Caco-2 (cell line): ENCODE measurements around the gene FBLN1. TPM values are rescaled to one million over a fixed set of nuclear protein-coding genes. Genes with fewer than 3 reads are reported as not detected.

Source experiments
- BruUV-seq: library from RNA; stranded (reverse); fragments of 400-500 nt; replicated peaks from 2 replicates; lab custom pipeline; 2021; lab: Mats Ljungman, UMichigan
- CTCF ChIA-PET: fragments of 300-600 bp; sonication (Branson Sonifier 250); formaldehyde crosslinking; loops from one replicate; lab custom pipeline; 2022; ENCODE audit warnings: antibody characterized with exemption; lab: Charles Lee
- POLR2A ChIA-PET: fragments of 300-600 bp; sonication (Branson Sonifier 250); formaldehyde crosslinking; loops from one replicate; lab custom pipeline; 2022; ENCODE audit warnings: antibody characterized with exemption; lab: Charles Lee
- DNase-seq, 2 experiments: peaks; one replicate each; pipeline versions ENCODE4 v3.0.0 to v3.0.0-alpha.2; 2020 to 2022
- H3K27me3 ChIP-seq: replicated peaks from 2 replicates; pipeline ENCODE4 v1.6.0; 2011; ENCODE audit warnings: low read length; ENCODE audit not compliant: control insufficient read depth, insufficient read depth
- H3K36me3 ChIP-seq: 2 replicates; pipeline ENCODE4 v1.5.1; 2011; ENCODE audit warnings: low read length; ENCODE audit not compliant: control insufficient read depth, insufficient read depth
- H3K4me1 ChIP-seq: fragments of 250-450 bp; sonication (Bioruptor Pico); 2 replicates; pipeline ENCODE4 v1.5.1; 2020; ENCODE audit warnings: mild to moderate bottlenecking
- H3K4me3 ChIP-seq: 2 replicates; pipeline ENCODE4 v1.5.1; 2011; ENCODE audit warnings: low read depth, mild to moderate bottlenecking, control low read depth, low read length
- H3K9me3 ChIP-seq: fragments of 250-450 bp; sonication (Bioruptor Pico); 2 replicates; pipeline ENCODE4 v1.5.1; 2020; ENCODE audit warnings: mild to moderate bottlenecking, moderate library complexity
- H3K27ac Mint-ChIP-seq: one replicate; pipeline ENCODE4 v1.8.0; 2022; ENCODE audit warnings: mixed read lengths; ENCODE audit not compliant: unreplicated experiment
- H3K27me3 Mint-ChIP-seq: one replicate; pipeline ENCODE4 v1.8.0; 2022; ENCODE audit warnings: mixed read lengths; ENCODE audit not compliant: insufficient read depth, unreplicated experiment
- H3K36me3 Mint-ChIP-seq: one replicate; pipeline ENCODE4 v1.8.0; 2022; ENCODE audit warnings: mild to moderate bottlenecking, mixed read lengths; ENCODE audit not compliant: insufficient read depth, unreplicated experiment
- H3K4me1 Mint-ChIP-seq: one replicate; pipeline ENCODE4 v1.8.0; 2022; ENCODE audit warnings: low read depth, mixed read lengths; ENCODE audit not compliant: unreplicated experiment
- H3K4me3 Mint-ChIP-seq: one replicate; pipeline ENCODE4 v1.8.0; 2022; ENCODE audit warnings: mild to moderate bottlenecking, moderate library complexity, mixed read lengths; ENCODE audit not compliant: unreplicated experiment
- H3K9me3 Mint-ChIP-seq: one replicate; pipeline ENCODE4 v1.8.0; 2022; ENCODE audit warnings: mixed read lengths; ENCODE audit not compliant: unreplicated experiment
- intact Hi-C: fragments of 100-400 bp; cut with micrococcal nuclease; formaldehyde crosslinking; loops from one replicate; pipeline ENCODE4 v1.10.0; 2022; ENCODE audit not compliant: unreplicated experiment
- total RNA-seq: library from RNA; stranded (reverse); gene quantifications from 2 replicates; pipeline ENCODE4 v1.2.3, GENCODE V29; 2022
- TF ChIP-seq, protein P1 (sequence below), 2 experiments: fragments of 200-600 bp in 1 of 2; IDR thresholded peaks; 1 replicate in 1 of 2; 2 replicates in 1 of 2; pipeline versions ENCODE4 v1.5.1 to v1.8.0; 2011 to 2022; ENCODE audit warnings: antibody characterized with exemption in 1 of 2, control low read depth in 1 of 2, inconsistent platforms in 1 of 2, low read depth in 1 of 2, low read length in 1 of 2, mild to moderate bottlenecking in 1 of 2, moderate library complexity in 1 of 2; ENCODE audit not compliant: insufficient read depth in 1 of 2, severe bottlenecking in 1 of 2, unreplicated experiment in 1 of 2

The FBLN1 gene
- total RNA-seq, 1 experiment from 2014 or later = 519 TPM

DNA sequence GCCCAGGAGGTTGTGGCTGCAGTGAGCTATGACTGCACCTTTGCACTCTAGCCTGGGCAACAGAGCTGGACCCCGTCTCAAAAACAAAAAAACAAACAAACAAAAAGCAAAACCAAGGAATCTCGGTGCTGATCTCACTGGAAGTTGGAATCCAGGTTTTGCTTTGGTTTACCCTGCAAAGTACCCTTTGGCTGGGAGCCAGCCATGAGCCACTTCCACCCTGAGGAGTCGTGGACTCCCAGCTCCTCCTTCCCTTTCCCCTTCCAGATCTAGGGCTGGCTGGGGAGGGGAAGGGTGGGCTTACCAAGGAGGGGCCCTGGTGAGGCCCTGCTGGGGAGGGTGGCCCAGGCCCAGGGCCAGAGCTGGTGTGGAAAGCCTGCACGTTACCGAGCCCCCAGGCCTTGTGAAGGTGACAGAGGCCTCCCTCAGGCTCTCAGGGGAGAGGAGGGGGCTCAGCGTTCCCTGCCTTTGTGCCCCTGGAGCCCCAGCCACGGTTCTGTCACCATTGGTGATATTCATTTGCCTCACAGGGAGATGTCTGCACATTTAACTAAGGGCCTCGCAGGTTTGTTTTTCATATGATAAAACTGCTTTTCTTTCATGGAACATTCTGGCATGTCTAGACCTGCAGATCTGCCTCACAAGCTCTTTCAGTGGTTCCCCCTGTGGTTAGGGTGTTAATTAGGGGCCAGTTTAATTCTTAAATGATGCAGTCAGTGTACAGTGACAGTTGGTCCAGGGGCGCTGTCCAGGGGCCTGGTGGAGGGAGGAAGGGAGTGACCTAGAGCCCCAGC lies 29.0 kb downstream of the FBLN1 start:
- Histone ChIP-seq H3K9me3 (no peaks in the 10 kb centered on the region), H3K27me3 (no peaks in the 10 kb centered on the region), H3K4me1 (no peaks in the 10 kb centered on the region), H3K36me3 (peaks cover 2% of the 10 kb centered on the region), H3K4me3 (no peak overlapping the region)
- intact Hi-C loops = no loop called here
- DNase-seq = no peak
- BruUV-seq = no TSS peak
- H3K27ac Mint-ChIP-seq = peak overlapping the region; percentile 40
- H3K36me3 Mint-ChIP-seq = peaks cover 82% of the 10 kb centered on the region
- H3K9me3 Mint-ChIP-seq = no peaks in the 10 kb centered on the region
- H3K4me3 Mint-ChIP-seq = no peak overlapping the region
- no peaks in the 10 kb centered on the region for H3K27me3 Mint-ChIP-seq
- TF ChIP-seq, protein P1, sequence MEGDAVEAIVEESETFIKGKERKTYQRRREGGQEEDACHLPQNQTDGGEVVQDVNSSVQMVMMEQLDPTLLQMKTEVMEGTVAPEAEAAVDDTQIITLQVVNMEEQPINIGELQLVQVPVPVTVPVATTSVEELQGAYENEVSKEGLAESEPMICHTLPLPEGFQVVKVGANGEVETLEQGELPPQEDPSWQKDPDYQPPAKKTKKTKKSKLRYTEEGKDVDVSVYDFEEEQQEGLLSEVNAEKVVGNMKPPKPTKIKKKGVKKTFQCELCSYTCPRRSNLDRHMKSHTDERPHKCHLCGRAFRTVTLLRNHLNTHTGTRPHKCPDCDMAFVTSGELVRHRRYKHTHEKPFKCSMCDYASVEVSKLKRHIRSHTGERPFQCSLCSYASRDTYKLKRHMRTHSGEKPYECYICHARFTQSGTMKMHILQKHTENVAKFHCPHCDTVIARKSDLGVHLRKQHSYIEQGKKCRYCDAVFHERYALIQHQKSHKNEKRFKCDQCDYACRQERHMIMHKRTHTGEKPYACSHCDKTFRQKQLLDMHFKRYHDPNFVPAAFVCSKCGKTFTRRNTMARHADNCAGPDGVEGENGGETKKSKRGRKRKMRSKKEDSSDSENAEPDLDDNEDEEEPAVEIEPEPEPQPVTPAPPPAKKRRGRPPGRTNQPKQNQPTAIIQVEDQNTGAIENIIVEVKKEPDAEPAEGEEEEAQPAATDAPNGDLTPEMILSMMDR (IDR thresholded peaks at IDR 0.05; ENCODE audit: insufficient read depth in 1 of 2, low read depth in 1 of 2, low read length in 1 of 2, severe bottlenecking in 1 of 2, unreplicated experiment in 1 of 2) = no peak
- H3K4me1 Mint-ChIP-seq = peaks cover 6% of the 10 kb centered on the region
- POLR2A ChIA-PET = no interaction called here
- CTCF ChIA-PET = no interaction called here

DNA sequence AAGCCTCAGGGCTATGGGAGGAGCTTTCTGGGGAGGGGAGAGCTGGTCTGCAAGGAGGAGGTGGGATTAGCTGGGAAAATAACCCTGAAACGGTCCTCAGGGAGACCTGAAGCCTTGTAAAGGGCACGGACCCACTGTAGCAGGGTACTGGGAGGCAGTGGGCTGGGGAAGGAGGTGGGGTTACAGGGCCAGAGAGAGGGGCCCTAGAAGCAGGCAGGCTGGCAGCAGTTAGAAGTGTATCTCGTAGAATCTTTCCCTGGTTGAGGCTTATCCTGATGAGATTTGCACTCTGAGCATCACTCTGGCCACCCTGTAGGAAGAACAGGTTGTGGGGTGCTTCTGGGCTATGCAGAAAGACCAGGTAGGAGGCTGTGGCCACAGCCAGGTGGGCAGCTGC lies 29.6 kb downstream of the FBLN1 start:
- POLR2A ChIA-PET = no interaction called here
- Mint-ChIP-seq H3K36me3 (peaks cover 81% of the 10 kb centered on the region), H3K27me3 (no peaks in the 10 kb centered on the region), H3K4me3 (no peak overlapping the region), H3K4me1 (peaks cover 6% of the 10 kb centered on the region), H3K27ac (peak overlapping the region; percentile 40), H3K9me3 (no peaks in the 10 kb centered on the region)
- Histone ChIP-seq H3K9me3 (no peaks in the 10 kb centered on the region), H3K27me3 (no peaks in the 10 kb centered on the region), H3K36me3 (peaks cover 2% of the 10 kb centered on the region), H3K4me3 (no peak overlapping the region), H3K4me1 (no peaks in the 10 kb centered on the region)
- no peak for DNase-seq
- TF ChIP-seq, protein P1 (IDR thresholded peaks at IDR 0.05; ENCODE audit: insufficient read depth in 1 of 2, low read depth in 1 of 2, low read length in 1 of 2, severe bottlenecking in 1 of 2, unreplicated experiment in 1 of 2) = no peak
- intact Hi-C loops = no loop called here
- no TSS peak for BruUV-seq
- CTCF ChIA-PET = no interaction called here

DNA sequence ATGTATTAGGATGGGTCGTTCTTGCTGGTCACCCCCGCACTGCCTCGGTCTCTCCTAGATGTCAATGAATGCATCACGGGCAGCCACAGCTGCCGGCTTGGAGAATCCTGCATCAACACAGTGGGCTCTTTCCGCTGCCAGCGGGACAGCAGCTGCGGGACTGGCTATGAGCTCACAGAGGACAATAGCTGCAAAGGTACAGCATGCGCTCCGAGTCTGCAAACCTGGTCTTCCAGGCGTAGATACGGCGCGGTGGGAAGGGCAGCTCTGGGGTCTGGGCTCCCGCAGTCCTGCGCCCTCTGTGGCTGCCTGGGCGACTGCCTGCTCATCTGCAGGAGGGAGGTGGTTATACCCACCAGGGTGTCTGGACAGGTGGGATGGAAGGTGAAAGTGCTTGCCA lies 31.0 kb downstream of the FBLN1 start:
- H3K27ac Mint-ChIP-seq = no peak overlapping the region

More for the DNA sequence above, 31.0 kb downstream of the FBLN1 start:
- no peaks in the 10 kb centered on the region for H3K9me3 Mint-ChIP-seq
- Histone ChIP-seq H3K36me3 (peaks cover 2% of the 10 kb centered on the region; the same call in 1 of the 2 replicates), H3K4me1 (no peaks in the 10 kb centered on the region), H3K27me3 (no peaks in the 10 kb centered on the region), H3K9me3 (no peaks in the 10 kb centered on the region), H3K4me3 (no peak overlapping the region)
- ChIA-PET POLR2A (no interaction called here), CTCF (interaction anchor here (0.5 kb wide), 1 partner anchor 121 kb away, joined by 3 read pairs; no protein-coding TSS in a partner anchor)
- DNase-seq = no peak
- H3K4me1 Mint-ChIP-seq = peaks cover 6% of the 10 kb centered on the region
- BruUV-seq = no TSS peak
- H3K4me3 Mint-ChIP-seq = no peak overlapping the region
- TF ChIP-seq, protein P1 (IDR thresholded peaks at IDR 0.05; ENCODE audit: insufficient read depth in 1 of 2, low read depth in 1 of 2, low read length in 1 of 2, severe bottlenecking in 1 of 2, unreplicated experiment in 1 of 2) = no peak
- H3K27me3 Mint-ChIP-seq = no peaks in the 10 kb centered on the region
- intact Hi-C loops = no loop called here
- peaks cover 83% of the 10 kb centered on the region for H3K36me3 Mint-ChIP-seq
